GM13976 (cell line): ENCODE results near the gene ST8SIA3.

Source experiments
- DNase-seq: peaks from one replicate; pipeline ENCODE4 v3.0.0; 2012; ENCODE audit warnings: low spot score
- in situ Hi-C: fragments of 300-500 bp; cut with MboI; formaldehyde crosslinking; loops from one replicate; pipeline ENCODE4 v1.12.0; 2022; ENCODE audit warnings: low sequenced_read_pairs, mixed read lengths, inconsistent platforms; ENCODE audit not compliant: unreplicated experiment
- TF ChIP-seq, protein P1 (sequence below): IDR thresholded peaks from 2 replicates; pipeline ENCODE4 v1.5.1; 2012; ENCODE audit warnings: borderline replicate concordance, mild to moderate bottlenecking; ENCODE audit not compliant: insufficient read depth; ENCODE audit errors: extremely low read depth, missing control alignments, control extremely low read depth

The ST8SIA3 gene

DNA sequence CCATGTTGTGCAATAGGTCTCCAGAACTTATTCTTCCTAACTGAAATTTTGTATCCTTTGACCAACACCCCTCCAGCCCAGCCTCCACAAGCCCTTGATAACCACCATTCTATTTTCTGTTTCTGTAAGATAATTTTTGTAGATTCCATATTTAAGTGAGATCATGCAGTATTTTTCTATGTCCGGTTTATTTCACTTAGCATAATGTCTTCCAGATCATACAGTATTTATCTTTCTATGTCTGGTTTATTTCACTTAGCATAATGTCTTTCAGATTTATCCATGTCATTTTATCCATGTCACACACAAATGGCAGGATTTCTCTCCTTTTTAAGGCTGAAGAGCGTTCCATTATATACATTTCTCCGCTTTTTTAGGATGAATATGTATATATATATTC is 58.4 kb downstream of the ST8SIA3 start:
- TF ChIP-seq, protein P1, sequence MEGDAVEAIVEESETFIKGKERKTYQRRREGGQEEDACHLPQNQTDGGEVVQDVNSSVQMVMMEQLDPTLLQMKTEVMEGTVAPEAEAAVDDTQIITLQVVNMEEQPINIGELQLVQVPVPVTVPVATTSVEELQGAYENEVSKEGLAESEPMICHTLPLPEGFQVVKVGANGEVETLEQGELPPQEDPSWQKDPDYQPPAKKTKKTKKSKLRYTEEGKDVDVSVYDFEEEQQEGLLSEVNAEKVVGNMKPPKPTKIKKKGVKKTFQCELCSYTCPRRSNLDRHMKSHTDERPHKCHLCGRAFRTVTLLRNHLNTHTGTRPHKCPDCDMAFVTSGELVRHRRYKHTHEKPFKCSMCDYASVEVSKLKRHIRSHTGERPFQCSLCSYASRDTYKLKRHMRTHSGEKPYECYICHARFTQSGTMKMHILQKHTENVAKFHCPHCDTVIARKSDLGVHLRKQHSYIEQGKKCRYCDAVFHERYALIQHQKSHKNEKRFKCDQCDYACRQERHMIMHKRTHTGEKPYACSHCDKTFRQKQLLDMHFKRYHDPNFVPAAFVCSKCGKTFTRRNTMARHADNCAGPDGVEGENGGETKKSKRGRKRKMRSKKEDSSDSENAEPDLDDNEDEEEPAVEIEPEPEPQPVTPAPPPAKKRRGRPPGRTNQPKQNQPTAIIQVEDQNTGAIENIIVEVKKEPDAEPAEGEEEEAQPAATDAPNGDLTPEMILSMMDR: no peak
- in situ Hi-C loops: no loop called here
- no peak for DNase-seq

DNA sequence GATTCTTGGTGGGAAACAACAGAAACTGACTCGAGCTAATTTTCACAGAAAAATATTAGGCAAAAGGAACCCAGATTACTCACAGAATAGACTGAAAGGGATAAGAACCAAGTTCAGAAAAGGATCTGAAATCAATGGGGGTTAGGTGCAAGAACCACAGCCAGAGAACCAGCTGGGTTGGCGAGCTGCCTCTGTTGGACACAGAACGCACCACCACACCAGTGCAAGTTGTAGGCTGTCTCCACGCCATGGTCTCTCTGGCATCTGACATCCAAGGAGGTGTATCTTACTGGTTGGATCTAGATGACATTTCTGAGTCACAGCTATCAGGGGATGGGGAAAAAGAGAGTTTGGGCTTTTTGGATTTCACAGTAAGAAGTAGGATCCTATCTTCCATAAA is 64.2 kb downstream of the ST8SIA3 start:
- TF ChIP-seq, protein P1: no peak
- in situ Hi-C loops: no loop called here

More for the DNA sequence above, 64.2 kb downstream of the ST8SIA3 start:
- no peak for DNase-seq
